NAMALWA (cell line): ENCODE results near the gene TIGAR.

Source experiments
- DNase-seq: peaks from one replicate; pipeline ENCODE4 v3.0.0-alpha.2; 2015; ENCODE audit warnings: low spot score

Gene TIGAR

DNA sequence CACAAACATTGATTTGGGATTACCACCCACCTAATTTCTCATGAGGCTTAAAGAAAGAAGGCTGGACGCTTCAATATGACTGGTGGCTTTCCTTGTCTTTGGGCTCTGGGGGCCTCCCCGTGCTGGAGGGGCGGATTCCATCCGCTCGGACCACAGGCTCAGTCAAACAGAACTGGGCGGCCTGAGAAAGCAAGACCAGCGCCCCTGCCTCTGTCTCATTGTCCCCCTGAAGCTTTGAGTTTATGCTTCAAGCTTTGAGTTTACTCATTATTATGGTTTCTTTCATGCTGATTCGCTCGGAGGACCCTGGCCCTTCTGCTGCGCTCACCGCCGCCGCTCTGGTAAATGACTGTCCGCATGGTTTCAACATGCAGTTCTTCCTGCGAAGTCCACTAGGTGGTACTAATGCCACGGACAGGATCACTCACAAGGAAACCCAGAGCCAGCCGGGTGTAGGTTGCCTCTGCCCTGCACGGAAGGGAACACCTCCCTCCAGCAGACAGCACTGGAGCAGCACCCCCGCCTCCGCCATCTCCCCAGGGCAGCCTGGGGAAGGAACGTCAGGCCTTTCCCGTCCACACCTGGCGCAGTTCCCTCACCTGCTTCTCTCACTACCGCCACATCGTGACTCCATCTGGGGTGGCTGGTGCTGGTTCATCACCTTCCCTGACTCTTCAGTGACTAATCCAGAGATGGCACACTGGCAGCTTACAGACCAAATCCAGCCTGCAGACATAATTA lies 13.2 kb upstream of the TIGAR start:
- DNase-seq: peak; percentile 59

DNA sequence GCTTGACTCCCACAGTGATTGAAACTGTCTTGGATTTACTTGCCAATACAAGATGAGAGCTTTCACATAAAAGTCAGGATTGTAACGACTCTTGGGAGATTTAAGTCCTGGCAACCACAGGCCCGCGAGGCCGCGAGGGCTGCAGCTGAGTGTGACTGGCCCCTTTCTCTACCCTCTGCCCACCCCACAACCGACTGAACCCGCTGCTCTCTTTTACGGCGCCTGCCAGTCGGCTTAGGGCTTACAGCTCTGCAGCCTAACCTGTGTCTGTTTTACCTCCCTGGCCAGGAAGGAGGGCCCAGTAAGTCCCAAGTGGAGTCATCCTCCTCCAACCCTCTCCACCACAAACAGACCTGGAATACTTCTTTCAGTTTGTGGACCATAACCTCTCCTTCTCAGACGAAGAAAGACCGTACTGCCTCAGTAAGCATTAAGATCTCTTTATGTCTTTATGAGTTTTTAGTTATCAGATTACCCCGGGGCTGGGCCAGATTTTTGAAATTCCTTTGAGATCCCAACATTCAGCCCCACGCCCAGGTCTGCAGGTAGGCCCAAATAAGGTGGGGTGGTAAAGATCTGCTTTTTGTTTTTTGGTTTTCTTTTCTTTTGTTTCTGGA lies 12.6 kb upstream of the TIGAR start:
- DNase-seq: no peak

DNA sequence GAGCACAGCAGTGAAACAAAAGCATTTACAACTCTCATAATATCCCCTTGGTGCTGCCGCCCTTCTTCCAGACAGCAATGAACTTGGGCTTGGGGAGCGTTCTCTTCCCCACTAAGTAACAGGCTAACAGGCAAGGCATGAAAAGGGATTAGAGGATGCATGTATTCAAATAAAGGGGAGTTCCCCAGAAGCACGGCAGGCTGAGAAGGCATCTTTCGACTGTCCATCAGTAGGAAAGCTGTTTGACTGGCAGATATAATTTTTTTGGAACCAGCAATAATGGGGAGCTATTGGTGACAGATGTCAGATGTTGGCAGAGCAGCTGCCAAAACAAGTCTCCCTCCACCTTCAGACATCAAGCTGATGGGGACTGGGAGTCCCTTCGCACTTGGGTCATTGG lies 9.2 kb upstream of the TIGAR start:
- no peak for DNase-seq

DNA sequence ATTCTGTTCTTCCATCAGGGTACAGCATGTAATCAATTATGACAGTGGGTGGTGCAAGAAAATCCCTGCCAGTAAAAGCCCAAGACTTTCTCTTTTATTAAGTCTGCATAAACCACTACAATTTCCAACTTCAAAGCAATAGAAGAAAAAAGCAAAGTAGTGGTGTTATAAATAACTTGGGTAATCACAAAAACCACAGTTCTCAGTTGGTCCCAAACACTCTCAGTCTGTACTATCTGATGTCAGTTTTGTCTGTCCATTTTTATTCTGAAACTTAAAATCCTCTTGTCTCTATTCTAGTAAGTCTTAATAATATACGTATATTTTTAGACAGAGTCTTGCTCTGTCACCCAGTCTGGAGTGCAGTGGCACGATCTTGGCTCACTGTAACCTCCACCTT lies 8.8 kb upstream of the TIGAR start:
- no peak for DNase-seq

DNA sequence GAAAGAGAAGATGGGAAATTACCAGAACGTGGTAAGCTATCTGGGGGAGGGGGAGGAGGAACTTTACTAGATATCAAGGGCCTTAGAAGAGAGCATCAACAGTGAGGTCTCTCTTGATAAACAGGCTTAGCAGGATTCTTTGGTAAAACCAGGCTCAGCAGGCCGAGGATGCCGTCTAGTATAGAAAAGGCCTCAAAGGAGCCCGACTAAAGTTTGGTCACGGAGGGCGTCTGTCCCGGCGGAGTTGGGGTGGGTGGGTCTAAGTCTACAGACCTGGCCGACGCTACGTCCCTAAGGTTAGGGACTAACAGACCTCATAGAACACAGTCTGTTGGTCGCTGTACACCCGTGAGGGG lies 538 bp upstream of the TIGAR start:
- no peak for DNase-seq

DNA sequence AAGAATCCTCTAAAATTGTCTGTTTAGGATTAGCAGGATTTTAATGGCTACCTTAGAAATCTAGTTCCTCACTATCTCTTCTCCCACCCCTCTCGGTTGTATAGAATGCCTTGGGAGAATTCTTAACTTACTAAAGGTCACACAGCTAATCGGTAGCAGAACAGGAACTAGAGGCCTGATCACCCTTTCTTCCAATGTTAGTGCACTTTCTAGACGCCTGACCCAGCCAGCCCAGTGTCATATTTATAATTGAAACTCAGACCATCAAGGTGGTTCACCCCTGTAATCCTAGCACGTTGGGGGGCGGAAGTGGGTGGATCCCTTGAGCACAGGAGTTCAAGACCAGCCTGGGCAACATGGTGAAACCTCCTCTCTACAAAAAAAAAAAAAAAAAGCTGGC lies 1.7 kb downstream of the TIGAR start:
- peak; percentile 17 for DNase-seq

DNA sequence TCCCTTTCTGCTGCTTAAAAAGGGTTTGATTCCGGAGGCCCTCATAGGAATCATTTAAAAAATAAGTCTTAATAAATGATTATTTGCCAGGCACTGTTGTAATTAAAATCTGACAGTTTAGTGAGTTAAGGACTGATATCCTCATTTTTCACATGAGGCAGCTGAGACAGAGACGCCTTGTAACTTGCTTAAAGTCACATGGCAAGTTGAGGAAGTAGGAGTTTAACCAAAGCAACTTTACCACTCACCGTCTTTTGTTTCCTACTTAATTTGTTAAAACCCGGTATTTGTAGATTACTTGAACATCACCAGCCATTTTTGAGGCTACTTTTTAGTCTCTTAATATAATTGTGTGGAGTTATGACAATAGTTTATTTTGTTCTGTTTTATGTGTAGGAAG lies 2.4 kb downstream of the TIGAR start:
- DNase-seq: peak; percentile 20

DNA sequence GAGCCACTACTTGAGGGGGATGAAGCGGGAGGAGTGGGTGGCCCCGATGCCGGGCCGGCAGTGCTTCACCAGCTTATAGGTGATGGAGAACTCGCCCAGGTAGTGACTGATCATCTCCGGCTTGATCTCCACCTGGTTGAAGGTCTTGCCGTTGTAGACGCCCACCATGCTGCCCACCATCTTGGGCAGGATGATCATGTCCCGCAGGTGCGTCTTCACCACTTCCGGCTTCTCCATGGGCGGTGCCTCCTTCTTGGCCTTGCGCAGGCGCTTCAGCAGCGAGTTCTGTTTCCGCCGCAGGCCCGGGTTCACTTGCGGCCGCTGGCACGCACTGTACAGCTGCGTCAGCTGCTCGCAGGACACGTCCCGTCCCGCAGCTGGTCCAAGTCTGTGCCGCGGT lies 3.4 kb downstream of the TIGAR start:
- DNase-seq: no peak

DNA sequence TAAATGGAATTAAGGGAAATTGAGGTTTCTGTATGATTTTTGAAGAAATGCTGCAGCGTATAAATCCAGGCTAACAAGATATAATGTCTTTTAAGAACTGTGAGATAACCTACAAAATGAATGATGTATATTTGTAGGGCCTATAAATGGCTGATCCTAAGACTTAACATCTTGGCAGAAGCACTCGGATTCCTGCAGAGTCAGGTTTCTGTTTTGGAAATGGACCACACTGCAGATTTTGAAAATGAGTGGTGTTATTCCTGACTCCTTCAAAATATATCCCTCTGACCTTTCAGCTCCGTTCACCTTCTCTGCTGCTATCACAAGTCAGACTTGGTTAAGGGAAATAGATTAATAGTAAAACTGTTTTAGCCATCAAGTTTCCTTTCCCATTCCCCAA lies 5.0 kb downstream of the TIGAR start:
- DNase-seq: no peak

DNA sequence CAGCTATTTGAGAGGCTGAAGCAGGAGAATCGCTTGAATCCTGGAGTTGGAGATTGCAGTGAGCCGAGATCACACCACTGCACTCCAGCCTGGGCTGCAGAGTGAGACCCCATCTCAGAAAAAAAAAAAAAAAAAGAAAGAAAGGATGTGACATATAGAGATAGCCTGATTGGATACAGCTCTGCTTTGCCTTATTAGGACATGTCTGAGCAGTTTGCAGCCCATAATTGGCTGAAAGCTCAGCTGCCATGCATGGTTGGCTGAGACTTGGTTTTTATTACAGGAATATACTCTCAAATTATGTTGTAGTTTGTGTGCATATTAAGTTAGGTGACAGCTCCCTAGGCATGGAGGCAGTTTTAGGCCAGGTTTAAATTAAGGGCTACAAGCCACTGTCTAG lies 6.3 kb downstream of the TIGAR start:
- no peak for DNase-seq

DNA sequence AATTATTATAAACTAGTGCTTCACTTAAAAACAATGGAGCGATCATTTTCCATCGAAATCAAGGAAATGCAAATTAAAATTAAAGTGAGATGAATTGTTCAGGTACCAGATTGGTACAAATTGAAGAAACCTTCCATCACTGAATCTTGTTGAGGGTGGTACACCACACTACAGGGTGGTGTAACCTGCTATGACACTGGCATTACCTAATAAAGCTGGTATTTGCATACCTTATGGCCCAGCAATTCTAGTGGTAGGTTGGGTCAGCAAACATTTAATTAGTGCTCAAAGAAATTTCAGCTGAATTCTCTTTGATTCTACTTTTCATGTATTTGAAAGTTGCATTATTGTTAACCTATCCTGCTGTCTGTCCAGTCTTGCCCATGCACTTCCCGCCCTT lies 9.2 kb downstream of the TIGAR start:
- no peak for DNase-seq

DNA sequence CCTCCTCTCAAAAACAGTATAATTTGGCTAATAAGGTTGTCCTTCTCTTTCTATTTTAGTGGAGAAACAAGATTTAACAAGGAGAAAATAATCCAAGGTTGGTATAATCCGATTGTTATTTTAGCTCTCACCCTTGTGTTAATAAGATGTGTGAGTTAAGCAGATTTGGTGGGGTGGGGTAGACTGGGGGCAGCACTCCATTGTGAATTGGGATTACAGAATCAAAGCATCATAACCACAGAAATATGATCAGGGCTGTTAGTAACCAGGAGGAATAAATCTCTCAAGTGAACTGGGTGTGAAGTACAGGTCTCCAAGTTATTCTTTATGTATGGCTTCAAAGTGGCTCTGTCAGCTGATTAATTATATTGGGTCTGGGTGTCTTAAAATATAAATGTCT lies 10.2 kb downstream of the TIGAR start:
- no peak for DNase-seq

DNA sequence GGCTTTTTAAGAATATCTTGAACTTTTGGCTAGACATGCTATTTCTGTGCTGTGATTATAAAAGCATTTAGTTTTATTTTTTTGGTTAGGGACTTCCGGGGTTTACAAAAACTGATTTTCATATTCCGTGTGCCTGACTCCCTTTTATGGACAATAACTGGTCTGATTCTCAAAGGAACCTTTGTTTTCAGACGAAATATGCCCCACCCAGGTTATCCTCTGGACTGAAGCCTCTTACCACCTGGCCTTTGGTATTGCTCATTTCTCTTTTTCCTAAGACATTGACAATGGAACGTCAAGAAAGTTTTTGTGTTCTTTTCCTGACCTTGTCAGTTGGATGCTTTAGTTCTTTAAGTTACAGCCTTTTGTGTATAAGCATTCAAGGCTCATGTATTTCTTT lies 10.8 kb downstream of the TIGAR start:
- DNase-seq: no peak

DNA sequence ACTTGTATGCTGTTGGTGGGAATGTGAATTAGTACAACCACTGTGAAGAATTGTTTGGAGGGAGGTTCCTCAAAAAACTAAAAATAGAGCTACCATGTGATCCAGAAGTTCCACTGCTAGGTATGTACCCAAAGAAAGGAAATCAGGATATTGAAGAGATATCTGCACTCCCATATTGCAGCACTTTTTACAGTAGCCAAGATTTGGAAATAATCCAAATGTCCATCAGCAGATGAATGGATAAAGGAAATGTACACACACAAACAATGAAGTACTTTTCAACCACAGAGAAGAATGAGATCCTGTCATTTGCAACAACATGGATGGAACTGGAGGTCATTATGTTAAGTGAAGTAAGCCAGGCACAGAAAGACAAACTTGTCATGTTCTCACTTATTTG lies 25.9 kb downstream of the TIGAR start:
- DNase-seq: no peak

DNA sequence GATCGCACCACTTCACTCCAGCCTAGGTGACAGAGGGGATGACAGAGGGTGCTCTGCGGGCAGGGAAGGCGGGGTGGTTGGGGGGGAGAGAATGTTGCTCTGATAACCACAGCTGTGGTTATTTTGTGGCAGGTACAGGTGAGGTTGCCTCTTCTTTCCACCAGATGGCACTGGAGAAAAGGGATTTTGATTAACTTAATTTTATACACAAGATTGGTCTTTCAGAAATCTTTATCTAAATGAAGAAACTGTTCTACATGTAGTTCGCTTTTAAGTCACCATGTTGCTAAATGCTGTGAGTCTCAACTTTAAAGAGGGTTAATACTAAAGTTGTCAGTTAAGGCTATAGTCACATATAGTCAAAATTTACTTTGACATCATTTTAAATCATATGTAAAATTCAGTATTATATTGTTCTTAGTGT lies 32.8 kb downstream of the TIGAR start:
- DNase-seq: peak; percentile 50

DNA sequence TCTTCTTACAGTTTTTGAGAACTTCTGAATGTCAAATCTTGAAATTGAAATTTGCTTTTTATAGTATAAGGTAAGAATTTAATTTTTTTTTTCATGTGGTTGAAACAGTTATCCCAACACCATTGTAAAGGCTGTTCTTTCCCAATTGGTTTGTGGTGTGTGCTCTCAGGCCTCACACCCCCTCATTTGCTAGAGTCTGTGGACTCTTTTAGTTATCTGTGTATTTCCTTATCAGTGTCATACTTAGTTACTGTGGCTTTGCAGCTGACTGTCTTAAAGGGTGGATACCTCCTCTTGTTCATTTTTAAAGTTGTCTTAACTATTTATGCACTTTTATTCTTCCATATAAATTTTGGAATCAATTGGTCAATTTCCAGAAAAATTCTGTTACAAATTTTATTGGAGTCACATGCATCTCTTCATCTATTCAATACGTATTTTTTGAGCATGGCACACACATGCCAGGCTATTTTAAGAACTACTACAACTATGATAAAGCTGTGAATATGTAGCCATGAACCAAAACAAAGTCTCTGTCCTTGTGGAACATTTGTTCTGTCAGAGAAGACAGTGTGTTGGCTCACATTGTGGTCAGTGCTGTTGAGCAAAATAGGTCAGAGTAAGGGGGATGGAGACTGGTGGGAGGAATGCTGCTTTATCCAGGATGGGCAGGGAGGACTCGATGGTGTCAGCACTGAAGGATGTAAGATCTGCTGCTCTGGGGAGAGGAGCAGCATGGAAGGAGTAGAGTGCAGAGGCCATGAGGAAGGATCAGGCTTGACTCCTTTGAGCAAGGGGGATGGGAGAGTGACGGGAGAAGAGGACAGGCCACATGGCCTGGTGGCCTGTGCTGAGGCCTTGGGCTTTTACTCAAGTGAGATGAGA lies 34.4 kb downstream of the TIGAR start:
- no peak for DNase-seq

DNA sequence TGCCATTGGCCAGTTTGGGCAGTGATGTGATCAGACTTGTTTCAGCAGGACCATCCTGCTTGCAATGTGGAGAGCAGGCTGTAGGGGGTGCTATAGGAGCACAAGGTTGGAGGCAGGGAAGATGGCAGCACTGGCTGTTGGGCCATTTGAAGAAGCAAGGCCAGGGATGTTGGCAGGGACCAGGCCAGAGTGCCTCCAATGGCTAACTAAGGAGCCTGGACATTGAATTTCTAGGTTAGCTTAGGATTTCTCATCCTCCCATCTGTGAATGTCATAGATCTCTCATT lies 35.0 kb downstream of the TIGAR start:
- peak; percentile 66 for DNase-seq

DNA sequence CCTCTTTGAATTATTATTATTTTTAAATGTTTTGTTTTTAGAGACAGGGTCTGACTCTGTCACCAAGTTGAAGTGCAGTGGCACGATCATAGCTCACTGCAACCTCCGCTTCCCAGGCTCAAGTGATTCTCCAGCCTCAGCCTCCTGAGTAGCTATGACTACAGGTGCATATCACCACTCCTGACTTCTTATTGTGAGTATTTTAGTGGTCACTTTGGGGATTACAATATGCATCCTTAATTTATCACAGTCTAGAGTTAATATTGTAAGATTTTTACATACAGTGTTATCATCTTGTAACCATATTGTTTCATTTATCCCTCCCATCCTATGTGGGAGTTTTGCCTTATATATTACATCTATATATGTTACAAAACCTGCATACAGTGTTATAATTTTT lies 45.1 kb downstream of the TIGAR start:
- DNase-seq: no peak

DNA sequence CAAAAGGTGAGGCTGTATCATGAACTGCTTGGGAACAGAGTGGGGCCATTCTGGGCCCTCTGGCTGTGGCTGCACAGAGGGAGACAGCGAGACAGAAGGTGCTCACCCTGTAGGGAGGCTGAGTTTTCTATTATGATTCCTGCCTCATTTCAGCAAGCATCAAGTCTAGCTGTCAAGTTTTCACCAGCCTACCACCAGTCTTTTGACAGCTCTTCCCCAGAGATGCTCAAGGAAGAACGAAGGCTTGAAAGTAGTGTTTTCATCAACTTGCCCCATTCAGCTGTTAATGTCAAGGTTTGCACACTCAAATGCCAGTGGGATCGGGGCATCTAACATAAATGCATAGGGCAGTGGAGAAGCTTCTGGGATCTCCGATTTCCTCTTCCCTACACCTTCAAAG lies 48.5 kb downstream of the TIGAR start:
- no peak for DNase-seq

DNA sequence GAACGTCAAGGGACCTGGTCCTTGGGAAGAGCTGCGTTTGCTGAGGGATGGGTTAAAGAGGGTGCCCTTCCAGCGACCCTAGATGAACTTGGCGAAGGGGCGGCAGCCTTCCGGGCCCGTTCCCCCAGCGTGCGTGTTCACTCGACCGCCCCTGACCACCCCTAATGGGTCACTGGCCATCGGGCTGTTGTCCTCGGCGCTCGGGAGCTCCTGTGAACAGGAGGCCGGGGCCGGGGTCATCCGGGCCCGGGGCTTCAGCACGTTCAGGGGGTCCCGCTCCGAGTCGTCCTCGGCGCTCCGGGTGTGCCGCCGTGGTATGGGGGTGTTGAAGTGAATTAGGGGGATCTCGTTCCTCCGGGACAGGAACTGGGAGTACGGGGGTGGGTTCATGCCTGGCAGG lies 49.3 kb downstream of the TIGAR start:
- DNase-seq: no peak

DNA sequence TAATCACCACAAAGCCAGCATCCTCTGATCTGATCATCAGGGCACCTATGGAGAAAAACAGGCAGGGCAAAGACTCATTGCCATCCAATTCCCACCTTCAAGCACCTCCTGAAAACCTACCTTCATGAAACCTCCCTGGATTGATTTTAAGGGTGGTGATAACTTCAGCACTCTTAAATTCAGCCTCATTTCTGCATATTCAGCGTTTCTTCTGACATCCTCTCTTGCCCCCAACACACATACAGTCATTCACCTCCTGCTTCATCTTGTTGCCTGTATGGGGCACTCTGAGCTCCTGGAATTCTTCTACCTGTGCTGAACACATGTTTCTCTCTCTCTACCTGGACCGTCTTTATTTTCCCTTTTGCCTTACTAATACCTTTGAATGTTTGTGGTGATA lies 51.6 kb downstream of the TIGAR start:
- no peak for DNase-seq

DNA sequence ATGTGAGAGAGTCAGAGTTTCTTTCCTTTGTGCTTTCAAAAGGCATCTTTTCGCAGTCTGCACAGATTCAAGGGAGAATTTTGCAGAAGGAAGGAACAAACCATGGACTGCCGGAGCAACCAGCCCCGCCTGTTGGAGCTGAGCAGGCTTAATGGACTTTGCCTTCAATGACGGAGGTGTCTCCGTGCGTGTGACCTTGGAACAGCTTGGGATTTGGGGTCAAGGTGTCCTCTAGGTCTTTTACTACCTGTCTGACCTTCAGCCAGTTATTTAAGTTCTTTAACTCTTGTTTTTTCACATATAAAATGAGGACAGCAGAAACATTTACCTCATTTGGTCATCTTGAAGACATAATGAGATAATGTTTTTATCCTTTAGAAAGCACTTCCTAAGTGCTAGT lies 54.4 kb downstream of the TIGAR start:
- no peak for DNase-seq

DNA sequence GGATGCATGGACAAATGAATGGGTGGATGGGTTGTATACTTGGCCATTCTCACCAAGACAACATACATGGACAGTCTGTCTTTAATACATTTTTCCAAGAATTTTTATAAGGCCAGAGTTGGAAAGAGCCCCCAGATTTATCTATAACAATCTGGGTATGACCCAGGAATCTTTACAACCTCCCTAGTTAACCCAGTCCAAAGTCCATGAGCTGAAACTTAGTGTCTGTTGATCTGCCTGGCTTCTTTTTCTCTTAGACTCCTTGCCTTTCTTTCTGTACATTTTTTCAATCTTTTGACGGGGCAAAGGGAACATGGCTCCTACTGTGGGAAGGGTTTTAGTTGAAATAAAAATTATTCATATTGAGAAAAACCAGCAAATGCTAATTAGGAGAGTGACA lies 57.8 kb downstream of the TIGAR start:
- DNase-seq: no peak

DNA sequence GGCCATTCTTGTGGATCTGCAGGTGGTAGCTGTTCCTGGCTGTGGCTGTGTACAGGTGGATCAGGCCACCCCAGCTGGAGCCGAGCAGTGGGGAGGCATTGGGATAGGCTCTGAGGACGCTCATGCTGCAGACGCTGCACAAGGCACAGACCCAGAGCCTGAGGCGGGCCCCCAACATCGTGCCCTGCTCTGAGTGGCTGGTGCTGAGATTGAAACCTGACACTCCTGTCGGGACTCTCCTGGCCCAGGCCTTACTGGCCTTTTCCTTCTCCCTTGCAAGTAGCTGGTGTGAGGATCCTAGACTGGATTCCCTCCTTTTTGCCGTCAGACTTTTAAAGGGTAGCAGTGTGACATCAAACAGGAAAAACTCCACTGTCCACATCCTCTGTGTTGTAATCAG lies 58.4 kb downstream of the TIGAR start, which contains the start of gene FGF23:
TSS of gene FGF23 (minus strand) at position 308 of the 400 bp plus-strand sequence. CDS start at position 178, 130 bp downstream.
- no peak for DNase-seq
